GM21723 (cell line): ENCODE measurements around the gene ZC3H14.

ENCODE experiments used
- ATAC-seq: cut with Tn5 transposase; IDR thresholded peaks from one replicate; pipeline ENCODE4 v1.9.1; 2021; ENCODE audit warnings: mild to moderate bottlenecking, moderate library complexity; ENCODE audit not compliant: unreplicated experiment

ZC3H14 gene

GRCh38 chr14:88668448-88669116 is 105.7 kb downstream of the ZC3H14 start:
- ATAC-seq = peak; percentile 78

- no peak for ATAC-seq
Observed at GRCh38 chr14:88669346-88669745, 106.5 kb downstream of the ZC3H14 start.
